DMS153 treated with DMSO at 0.1 percent for 48 hours (cell line): ENCODE results near the gene EML2.
A peak's percentile ranks its signal among the peaks of the same experiment; 100 is the strongest.
"Not testable (repeated sequence)": the region's sequence is repeated elsewhere in the genome, so short reads cannot be mapped to it uniquely, and the experiment has no call there.

Experiments
- DNase-seq: peaks from one replicate; lab custom pipeline; 2025; ENCODE audit not compliant: unreplicated experiment; lab: John Stamatoyannopoulos, UW

Gene EML2

GRCh38 chr19:45615795-45616703 lies 23.1 kb downstream of the EML2 start:
- peak; percentile 70 for DNase-seq

- not testable (repeated sequence) for DNase-seq
These were observed 24.1 kb downstream of the EML2 start for GRCh38 chr19:45615056-45615455.

- no peak for DNase-seq
These were observed 25.1 kb downstream of the EML2 start for GRCh38 chr19:45613926-45614725.

DNA sequence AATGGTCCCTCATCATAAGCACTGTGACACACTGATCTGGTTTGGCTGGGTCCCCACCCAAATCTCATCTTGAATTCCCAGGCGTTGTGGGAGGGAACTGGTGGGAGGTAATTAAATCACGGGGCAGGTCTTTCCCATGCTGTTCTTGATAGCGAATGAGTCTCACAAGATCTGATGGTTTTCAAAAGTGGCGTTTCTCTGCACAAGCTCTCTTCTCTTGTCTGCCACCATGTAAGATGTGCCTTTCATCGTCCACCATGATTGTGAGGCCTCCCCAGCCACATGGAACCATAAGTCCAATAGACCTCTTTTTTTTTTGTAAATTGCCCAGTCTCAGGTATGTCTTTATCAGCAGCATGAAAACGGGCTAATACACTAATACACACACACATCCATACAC lies 30.2 kb downstream of the EML2 start:
- DNase-seq: no peak

GRCh38 chr19:45607071-45608029 lies 31.8 kb downstream of the EML2 start:
- DNase-seq: peak; percentile 14

DNA sequence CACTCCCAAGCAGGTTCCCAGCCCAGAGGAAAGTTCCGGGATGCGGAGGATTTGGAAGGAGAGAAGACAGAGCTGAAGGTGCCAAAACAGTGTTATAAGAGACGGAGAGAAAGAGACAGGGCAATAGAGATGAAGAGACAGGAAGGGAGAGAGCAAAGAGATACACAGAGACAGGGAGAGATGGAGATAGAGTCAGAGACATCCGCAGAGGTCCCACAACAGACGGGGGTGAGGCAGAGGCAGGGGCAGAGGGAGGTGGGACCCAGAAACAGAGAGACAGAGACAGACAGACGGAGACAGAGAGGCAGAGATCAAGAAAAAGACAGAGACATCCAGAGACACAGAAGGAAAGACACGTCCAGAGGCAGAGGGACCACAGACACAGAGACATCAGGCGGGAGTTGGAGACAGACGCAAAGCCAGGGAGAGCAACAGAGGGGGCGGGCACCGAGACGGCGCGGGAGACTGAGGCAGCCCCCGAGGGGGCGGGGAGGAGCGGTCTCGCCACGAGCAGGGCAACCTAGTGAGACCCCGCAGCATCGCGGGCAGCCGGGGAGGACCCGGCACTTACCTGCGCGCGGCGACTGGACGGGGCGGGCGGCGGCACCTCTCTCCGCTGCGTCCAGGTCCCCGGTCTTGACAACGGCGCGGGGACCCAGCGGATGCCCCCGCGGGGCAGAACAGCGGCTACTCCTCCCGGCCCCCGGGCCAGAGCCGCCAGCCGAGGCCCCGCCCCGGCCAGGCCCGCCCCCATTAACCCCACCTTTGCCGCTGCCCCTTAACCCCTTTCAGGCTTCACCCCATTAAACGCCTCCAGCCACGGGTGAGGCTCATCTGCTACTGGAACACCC lies 37.4 kb downstream of the EML2 start, which contains the start of gene GPR4:
Gene GPR4 (minus strand): TSS at position 689 of the 851 bp plus-strand sequence. CDS start 10,346 bp downstream, outside the sequence.
- DNase-seq: no peak

DNA sequence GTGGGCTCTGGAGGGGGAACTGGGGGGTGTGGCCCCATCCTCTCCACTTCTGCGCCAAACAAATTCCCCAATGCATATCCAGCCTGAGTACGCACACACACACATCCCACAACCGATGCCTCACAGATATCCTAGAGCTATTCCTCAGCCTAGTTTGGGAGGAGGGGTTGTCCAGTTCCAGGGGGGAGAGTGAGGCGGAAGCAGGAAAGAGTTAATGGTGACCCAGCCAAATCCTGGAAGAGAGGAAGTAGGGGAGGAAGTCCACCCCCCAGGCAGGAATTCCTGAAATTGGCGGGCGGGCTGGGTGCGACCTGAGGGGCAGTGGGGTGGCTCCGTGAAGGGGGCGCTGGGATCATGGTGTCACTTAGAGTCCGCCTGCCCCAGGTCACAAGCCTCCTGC lies 38.1 kb downstream of the EML2 start:
- no peak for DNase-seq

GRCh38 chr19:45600340-45600885 lies 38.8 kb downstream of the EML2 start:
- no peak for DNase-seq

- DNase-seq: no peak
These were observed 39.9 kb downstream of the EML2 start for GRCh38 chr19:45599286-45599685.

DNA sequence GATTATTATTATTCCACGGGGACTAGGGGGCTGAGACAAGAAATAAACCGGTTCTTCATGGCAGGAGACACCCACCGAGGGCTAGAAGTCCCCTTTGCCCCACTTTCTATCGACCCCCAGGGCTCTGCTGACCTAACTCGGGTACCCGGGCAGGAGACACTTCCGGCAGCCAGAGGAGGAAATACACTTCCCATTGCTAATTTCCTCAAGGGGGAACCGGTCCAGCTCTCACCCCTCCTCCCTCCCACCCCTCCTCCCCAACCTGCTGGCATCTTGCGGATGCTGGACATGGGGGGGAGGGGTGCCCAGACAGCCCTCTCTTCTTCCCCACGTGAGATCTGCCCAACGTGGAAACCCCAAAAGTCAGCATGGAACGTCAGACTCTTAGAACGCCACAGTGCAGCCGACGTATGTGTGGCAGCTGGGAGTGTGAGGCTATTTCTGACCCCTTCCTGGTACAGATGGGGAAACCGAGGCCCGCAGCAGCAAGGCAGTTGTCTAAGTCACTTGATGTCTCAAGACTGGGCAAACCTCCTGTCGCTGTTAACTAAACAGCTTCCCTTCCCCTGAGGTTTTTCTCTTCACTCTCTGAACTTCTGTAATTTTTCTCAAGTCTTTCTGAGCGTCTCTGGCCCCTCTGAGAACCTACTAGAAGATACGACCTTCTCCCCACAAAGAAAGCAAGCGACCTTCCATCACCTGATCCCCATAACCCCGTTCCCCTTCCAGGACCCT lies 40.8 kb downstream of the EML2 start:
- DNase-seq: no peak

DNA sequence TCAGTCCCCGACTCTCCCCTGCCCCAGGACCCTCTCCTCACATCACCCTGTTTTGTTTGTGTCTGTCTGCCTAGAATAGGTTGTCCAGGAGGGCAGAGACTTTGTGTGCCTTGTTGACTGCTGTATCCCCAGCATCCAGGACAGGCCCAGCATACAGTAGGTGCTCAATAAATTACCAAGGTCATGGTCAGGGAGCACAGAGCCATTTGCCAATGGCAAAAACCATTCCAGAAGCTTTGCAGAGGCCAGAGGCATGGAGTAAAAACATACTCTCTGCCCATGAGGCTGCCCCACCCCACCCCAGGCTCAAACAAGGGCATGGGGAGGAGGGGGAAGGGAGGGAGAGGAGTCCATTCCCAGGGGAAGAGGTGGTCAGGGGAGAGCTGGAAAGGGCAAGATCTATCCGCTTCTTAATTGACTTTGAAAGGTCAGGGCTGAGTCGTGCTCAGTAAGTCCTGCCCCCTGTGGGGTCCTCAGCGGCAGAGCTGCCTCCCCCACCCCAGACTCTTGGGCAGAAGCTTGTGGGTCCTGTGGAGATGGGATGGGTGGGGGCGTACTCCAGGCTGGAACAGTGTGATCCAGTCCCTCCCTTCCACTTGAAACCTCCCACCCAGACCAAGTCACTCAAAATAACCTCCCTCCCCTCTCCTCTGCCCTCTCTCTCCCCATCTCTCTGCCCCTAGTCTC lies 41.6 kb downstream of the EML2 start:
- no peak for DNase-seq

GRCh38 chr19:45595814-45596213 lies 43.4 kb downstream of the EML2 start:
- DNase-seq: no peak

DNA sequence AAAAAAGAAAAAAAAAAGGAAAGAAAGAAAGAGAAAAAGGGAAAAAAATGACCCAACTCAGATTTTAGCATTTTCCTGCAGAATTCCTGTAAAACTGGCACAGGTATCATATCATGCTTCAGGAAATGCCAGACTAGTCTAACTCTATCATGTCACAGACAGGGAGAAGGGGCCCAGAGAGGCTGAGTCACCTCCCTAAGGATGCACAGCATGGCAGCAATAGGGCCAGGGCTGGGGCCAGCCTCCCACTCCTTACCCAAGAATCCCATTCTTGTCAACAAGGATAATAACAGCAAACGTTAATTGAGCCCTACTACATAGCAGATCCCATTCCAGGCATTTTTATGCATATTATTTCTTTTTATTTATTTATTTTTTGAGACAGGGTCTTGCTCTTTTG lies 45.7 kb downstream of the EML2 start:
- no peak for DNase-seq

- no peak for DNase-seq
These were observed 46.8 kb downstream of the EML2 start for GRCh38 chr19:45592366-45592765.

DNA sequence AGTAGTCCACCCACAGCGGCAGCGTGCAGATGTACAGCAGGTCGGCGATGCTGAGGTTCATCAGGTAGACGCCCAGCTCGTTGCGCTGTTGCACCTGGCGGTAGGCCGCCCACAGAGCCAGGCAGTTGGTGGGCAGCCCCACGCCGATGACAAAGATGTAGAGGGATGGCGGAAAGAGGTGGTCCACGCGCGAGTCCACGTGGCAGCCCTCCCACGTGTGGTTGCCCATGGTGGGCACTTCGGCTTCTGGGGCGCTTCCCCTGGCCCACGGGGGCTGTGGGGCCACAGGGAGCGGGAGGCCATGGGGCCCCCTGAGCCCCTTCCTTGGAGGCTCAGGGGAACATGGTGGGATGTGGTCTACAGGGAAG lies 47.6 kb downstream of the EML2 start:
- DNase-seq: no peak

- DNase-seq: peak; percentile 37
These were observed 48.1 kb downstream of the EML2 start for GRCh38 chr19:45591004-45591637.

GRCh38 chr19:45590300-45591003 lies 48.7 kb downstream of the EML2 start:
- DNase-seq: no peak
